GM18873 (cell line): ENCODE results near the gene GUCA1A.
A peak's percentile ranks its signal among the peaks of the same experiment; 100 is the strongest.
"Not testable (repeated sequence)": the region's sequence is repeated elsewhere in the genome, so short reads cannot be mapped to it uniquely, and the experiment has no call there.

Source experiments
- ATAC-seq: cut with Tn5 transposase; IDR thresholded peaks from one replicate; pipeline ENCODE4 v1.9.1; 2021; ENCODE audit warnings: mild to moderate bottlenecking, moderate library complexity, moderate number of reproducible peaks; ENCODE audit not compliant: unreplicated experiment, low FRiP score

The GUCA1A gene

GRCh38 chr6:42202131-42202915 lies 29.2 kb downstream of the GUCA1A start:
- not testable (repeated sequence) for ATAC-seq

GRCh38 chr6:42203183-42203582 lies 30.0 kb downstream of the GUCA1A start:
- no peak for ATAC-seq

- no peak for ATAC-seq
Measured at GRCh38 chr6:42204768-42205282, 31.7 kb downstream of the GUCA1A start.

GRCh38 chr6:42207559-42207958 lies 34.4 kb downstream of the GUCA1A start:
- not testable (repeated sequence) for ATAC-seq

- no peak for ATAC-seq
Measured at GRCh38 chr6:42210551-42210950, 37.4 kb downstream of the GUCA1A start.

- ATAC-seq: no peak
Measured at GRCh38 chr6:42211726-42212125, 38.6 kb downstream of the GUCA1A start.

GRCh38 chr6:42212442-42212841 lies 39.3 kb downstream of the GUCA1A start:
- no peak for ATAC-seq

GRCh38 chr6:42216495-42216894 lies 43.3 kb downstream of the GUCA1A start:
- ATAC-seq: not testable (repeated sequence)

- no peak for ATAC-seq
Measured at GRCh38 chr6:42217157-42217518, 44.0 kb downstream of the GUCA1A start.

GRCh38 chr6:42217519-42218367 lies 44.6 kb downstream of the GUCA1A start, which contains the start of gene MRPS10:
TSS of gene MRPS10 (minus strand) at chr6:42217861. CDS start at chr6:42217849, 12 bp downstream.
- peak; percentile 82 for ATAC-seq

GRCh38 chr6:42220807-42221206 lies 47.6 kb downstream of the GUCA1A start:
- no peak for ATAC-seq

GRCh38 chr6:42221546-42221945 lies 48.4 kb downstream of the GUCA1A start:
- ATAC-seq: no peak

GRCh38 chr6:42222448-42222847 lies 49.3 kb downstream of the GUCA1A start:
- ATAC-seq: no peak

- peak; percentile 83 for ATAC-seq
Measured at GRCh38 chr6:42224222-42225028, 51.3 kb downstream of the GUCA1A start.

- no peak for ATAC-seq
Measured at GRCh38 chr6:42225029-42225339, 51.8 kb downstream of the GUCA1A start.

- no peak for ATAC-seq
Measured at GRCh38 chr6:42225419-42225818, 52.3 kb downstream of the GUCA1A start.

GRCh38 chr6:42226161-42226611 lies 53.0 kb downstream of the GUCA1A start:
- no peak for ATAC-seq

- no peak for ATAC-seq
Measured at GRCh38 chr6:42226645-42227143, 53.5 kb downstream of the GUCA1A start.

- no peak for ATAC-seq
Measured at GRCh38 chr6:42227173-42227850, 54.1 kb downstream of the GUCA1A start.

- ATAC-seq: no peak
Measured at GRCh38 chr6:42228305-42228704, 55.1 kb downstream of the GUCA1A start.
